Measurements from ENCODE around the gene SUSD3.

SUSD3 gene

GRCh38 chr9:93053781-93054331 lies 4.6 kb upstream of the SUSD3 start:
- DNase-seq = no peak

- DNase-seq = no peak
Measured at GRCh38 chr9:93054758-93055704, 3.5 kb upstream of the SUSD3 start.

GRCh38 chr9:93057042-93057702 lies 1.3 kb upstream of the SUSD3 start:
- DNase-seq = no peak

GRCh38 chr9:93057703-93058354 lies 672 bp upstream of the SUSD3 start:
- DNase-seq = no peak

- peak; percentile 77 for DNase-seq
Measured at GRCh38 chr9:93059011-93059714, 662 bp downstream of the SUSD3 start.

- DNase-seq = no peak
Measured at GRCh38 chr9:93059715-93060578, 1.4 kb downstream of the SUSD3 start.

GRCh38 chr9:93060746-93061259 lies 2.3 kb downstream of the SUSD3 start:
- no peak for DNase-seq

GRCh38 chr9:93061260-93061751 lies 2.8 kb downstream of the SUSD3 start:
- no peak for DNase-seq

GRCh38 chr9:93061791-93062763 lies 3.6 kb downstream of the SUSD3 start:
- no peak for DNase-seq

- peak; percentile 94 for DNase-seq
Measured at GRCh38 chr9:93064392-93065134, 6.1 kb downstream of the SUSD3 start.

- peak; percentile 65 for DNase-seq
Measured at GRCh38 chr9:93065135-93065720, 6.7 kb downstream of the SUSD3 start.

- DNase-seq = no peak
Measured at GRCh38 chr9:93066978-93067603, 8.6 kb downstream of the SUSD3 start.

- no peak for DNase-seq
Measured at GRCh38 chr9:93068956-93069355, 10.5 kb downstream of the SUSD3 start.

GRCh38 chr9:93071464-93071863 lies 13.0 kb downstream of the SUSD3 start:
- no peak for DNase-seq

GRCh38 chr9:93072383-93072795 lies 13.9 kb downstream of the SUSD3 start:
- DNase-seq = no peak

GRCh38 chr9:93076101-93076791 lies 17.7 kb downstream of the SUSD3 start:
- no peak for DNase-seq

- DNase-seq = no peak
Measured at GRCh38 chr9:93076792-93077128, 18.3 kb downstream of the SUSD3 start.

- no peak for DNase-seq
Measured at GRCh38 chr9:93077367-93077766, 18.9 kb downstream of the SUSD3 start.
